HepG2 (cell line): ENCODE results near the gene CDSN. TPM values are rescaled to one million over a fixed set of nuclear protein-coding genes. Genes with fewer than 3 reads are reported as not detected.

Source experiments
- ATAC-seq: fragments of 200-7000 bp; cut with Tn5 transposase; 3 replicates; pipeline ENCODE4 v1.9.1; 2020; ENCODE audit warnings: mild to moderate bottlenecking, moderate library complexity
- BruUV-seq: library from RNA; stranded (reverse); fragments of 400-500 nt; replicated peaks from 2 replicates; lab custom pipeline; 2021; lab: Mats Ljungman, UMichigan
- CTCF ChIA-PET: fragments of 300-600 bp; formaldehyde crosslinking; extraction: SDS; loops from one replicate; lab custom pipeline; 2021; ENCODE audit warnings: low total read pairs, inconsistent platforms, low intra/inter-chr PET ratio; lab: Yijun Ruan, JAX
- POLR2A ChIA-PET: fragments of 350-600 bp; sonication (Branson Sonifier 250); formaldehyde crosslinking; loops from one replicate; lab custom pipeline; 2020; ENCODE audit warnings: antibody characterized with exemption, inconsistent platforms; lab: Yijun Ruan, JAX
- DNase-seq: peaks from one replicate; pipeline ENCODE4 v3.0.0-alpha.2; 2015; ENCODE audit warnings: low spot score
- FAIRE-seq: peaks from 3 replicates; lab custom pipeline; 2011; peaks lifted over from hg19 to GRCh38; lab: Jason Lieb, UNC
- H2AFZ ChIP-seq: one replicate; pipeline ENCODE4 v1.6.1; 2011; ENCODE audit warnings: low read length, inconsistent platforms
- H3K27ac ChIP-seq: fragments of 300-600 bp; 3 replicates; pipeline ENCODE4 v1.8.0; 2011; ENCODE audit warnings: mixed run types, mild to moderate bottlenecking, mixed read lengths, low read length, inconsistent platforms; ENCODE audit not compliant: insufficient read depth; ENCODE audit errors: extremely low read length
- H3K27me3 ChIP-seq, 2 experiments: fragments of 200-600 bp in 1 of 2; 2 replicates in 1 of 2; 3 replicates in 1 of 2; pipeline versions ENCODE4 v1.6.0 to v1.8.0; 2011; ENCODE audit warnings: low read length in 2 of 2, mild to moderate bottlenecking in 2 of 2, moderate library complexity in 2 of 2, inconsistent platforms in 1 of 2; ENCODE audit not compliant: insufficient read depth in 2 of 2, control insufficient read depth in 1 of 2
- H3K36me3 ChIP-seq, 2 experiments: fragments of 200-600 bp in 1 of 2; replicated peaks in 1 of 2; 2 replicates in 1 of 2; 3 replicates in 1 of 2; pipeline versions ENCODE4 v1.5.1 to v1.8.0; 2011; ENCODE audit warnings: low read length in 2 of 2, inconsistent platforms in 1 of 2; ENCODE audit not compliant: insufficient read depth in 2 of 2, control insufficient read depth in 1 of 2
- H3K4me1 ChIP-seq: 2 replicates; pipeline ENCODE4 v1.5.1; 2012; ENCODE audit warnings: low read length, inconsistent platforms; ENCODE audit not compliant: insufficient read depth
- H3K4me2 ChIP-seq: 2 replicates; pipeline ENCODE4 v1.6.0; 2011; ENCODE audit warnings: low read depth, low read length, inconsistent platforms
- H3K4me3 ChIP-seq, 3 experiments: fragments of 200-600 bp in 1 of 3; sonication (generic), shearing (Covaris generic) in 1 of 3; replicated peaks in 1 of 3; 2 replicates each; pipeline ENCODE4 v1.5.1; 2011 to 2016; ENCODE audit warnings: low read length in 3 of 3, inconsistent platforms in 2 of 3, low read depth in 2 of 3, mild to moderate bottlenecking in 2 of 3, control low read depth in 1 of 3, mixed read lengths in 1 of 3; ENCODE audit not compliant: insufficient read depth in 1 of 3
- H3K79me2 ChIP-seq: one replicate; pipeline ENCODE4 v1.6.1; 2011; ENCODE audit warnings: low read length, inconsistent platforms; ENCODE audit not compliant: insufficient read depth
- H3K9ac ChIP-seq: 2 replicates; pipeline ENCODE4 v1.6.0; 2011; ENCODE audit warnings: mild to moderate bottlenecking, low read depth, low read length, inconsistent platforms; ENCODE audit not compliant: insufficient read depth
- H3K9me3 ChIP-seq: 2 replicates; pipeline ENCODE4 v1.5.1; 2012; ENCODE audit warnings: mild to moderate bottlenecking, low read length
- H4K20me1 ChIP-seq: 2 replicates; pipeline ENCODE4 v1.6.0; 2011; ENCODE audit warnings: inconsistent platforms, mild to moderate bottlenecking, low read length, moderate library complexity; ENCODE audit not compliant: insufficient read depth
- MLXIP ChIP-seq: sonication (generic); formaldehyde crosslinking; IDR thresholded peaks from 2 replicates; pipeline ENCODE4 v1.9.0; 2021; ENCODE audit warnings: missing genetic modification reagents, borderline replicate concordance
- PBX2 ChIP-seq: IDR thresholded peaks from 2 replicates; pipeline ENCODE4 v1.6.1; 2016; ENCODE audit warnings: control low read depth
- PRDM10 ChIP-seq: sonication (generic); formaldehyde crosslinking; IDR thresholded peaks from 2 replicates; pipeline ENCODE4 v1.4.0; 2020; ENCODE audit warnings: low read depth, missing genetic modification reagents
- ZNF598 ChIP-seq: sonication (generic); formaldehyde crosslinking; IDR thresholded peaks from 2 replicates; pipeline ENCODE4 v1.5.1; 2020; ENCODE audit warnings: mild to moderate bottlenecking, missing genetic modification reagents, borderline replicate concordance
- WGBS: methylation state at CpG from one replicate; pipeline ENCODE4 v1.1.6; 2017; ENCODE audit warnings: low lambda C conversion rate; 5-methylcytosine and 5-hydroxymethylcytosine counted together
- in situ Hi-C: cut with HindIII; loops from 2 replicates; pipeline ENCODE4 v1.10.0; 2017; ENCODE audit warnings: low pct_unique_long_range_greater_than_20kb; ENCODE audit not compliant: extremely low pct_ligation_motif_present
- intact Hi-C: fragments of 100-400 bp; cut with micrococcal nuclease; formaldehyde crosslinking; loops from one replicate; pipeline ENCODE4 v1.10.0; 2022; ENCODE audit not compliant: unreplicated experiment
- polyA plus RNA-seq, 8 experiments: library from polyadenylated mRNA; depleted of rRNA in 3 of 8; stranded (reverse) in 7 of 8; unstranded in 1 of 8; fragments of >200 nt; fragmentation: Illumina TruSeq in 4 of 8; extraction: Trizol in 4 of 8; gene quantifications; 2 replicates each; pipeline versions ENCODE4 v1.2.1 to v1.2.3, GENCODE V29; 2011 to 2016; ENCODE audit warnings: low read depth in 4 of 8, missing spikeins in 1 of 8, mixed read lengths in 1 of 8; ENCODE audit not compliant: insufficient read depth in 1 of 8
- total RNA-seq, 5 experiments: library from RNA; depleted of rRNA; stranded (reverse); fragments of >200 nt; fragmentation: Illumina TruSeq; extraction: Trizol; gene quantifications; 2 replicates each; pipeline ENCODE4 v1.2.3, GENCODE V29; 2016; ENCODE audit warnings: low read depth in 1 of 5
- TF ChIP-seq, protein P1 (sequence below): sonication (generic); formaldehyde crosslinking; conservative IDR thresholded peaks from 2 replicates; pipeline ENCODE4 v1.4.0; 2020; ENCODE audit warnings: missing genetic modification reagents
- TF ChIP-seq, protein P2 (sequence below): IDR thresholded peaks from 2 replicates; pipeline ENCODE4 v1.6.1; 2016; ENCODE audit warnings: low read depth, missing genetic modification reagents, missing compliant biosample characterization
- TF ChIP-seq, protein P3 (sequence below): IDR thresholded peaks from 2 replicates; pipeline ENCODE4 v1.6.1; 2016; ENCODE audit warnings: missing compliant biosample characterization, missing genetic modification reagents, borderline replicate concordance

The CDSN gene
- total and polyA plus RNA-seq, 2 of the 13 experiments (the other 11 are each of a cell fraction or from before 2014, with no cell fraction given) = not detected

DNA sequence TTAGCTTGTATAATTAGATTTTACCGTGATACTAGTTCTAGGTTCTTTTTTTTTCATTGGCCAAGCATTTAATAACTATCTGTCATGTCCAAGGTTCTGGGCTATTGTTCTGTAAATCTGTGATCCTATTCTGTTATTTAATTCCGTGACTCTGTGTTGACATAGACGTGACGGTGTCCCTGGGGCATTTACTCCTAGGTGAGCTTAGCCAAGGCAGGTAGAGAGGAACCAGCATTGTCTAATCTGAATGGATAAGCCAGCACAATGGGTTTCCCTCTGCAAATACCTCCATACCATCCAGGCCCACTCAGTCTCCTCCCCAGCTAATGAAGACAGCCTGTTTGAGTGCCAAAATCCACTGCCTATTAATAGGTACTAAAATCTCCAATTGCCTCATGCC is 8.9 kb upstream of the CDSN start:
- CTCF ChIA-PET = no interaction called here
- Histone ChIP-seq H3K27ac (no peak overlapping the region), H4K20me1 (no peaks in the 10 kb centered on the region), H3K36me3 (no peaks in the 10 kb centered on the region)
- in situ Hi-C loops = no loop called here
- TF ChIP-seq ZNF598 (CRISPR knock-in tag) (no peak), PBX2 (no peak), MLXIP (CRISPR knock-in tag) (no peak), PRDM10 (CRISPR knock-in tag) (no peak)
- TF ChIP-seq, protein P1, sequence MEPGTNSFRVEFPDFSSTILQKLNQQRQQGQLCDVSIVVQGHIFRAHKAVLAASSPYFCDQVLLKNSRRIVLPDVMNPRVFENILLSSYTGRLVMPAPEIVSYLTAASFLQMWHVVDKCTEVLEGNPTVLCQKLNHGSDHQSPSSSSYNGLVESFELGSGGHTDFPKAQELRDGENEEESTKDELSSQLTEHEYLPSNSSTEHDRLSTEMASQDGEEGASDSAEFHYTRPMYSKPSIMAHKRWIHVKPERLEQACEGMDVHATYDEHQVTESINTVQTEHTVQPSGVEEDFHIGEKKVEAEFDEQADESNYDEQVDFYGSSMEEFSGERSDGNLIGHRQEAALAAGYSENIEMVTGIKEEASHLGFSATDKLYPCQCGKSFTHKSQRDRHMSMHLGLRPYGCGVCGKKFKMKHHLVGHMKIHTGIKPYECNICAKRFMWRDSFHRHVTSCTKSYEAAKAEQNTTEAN (CRISPR knock-in tag) = no peak
- TF ChIP-seq, protein P2, sequence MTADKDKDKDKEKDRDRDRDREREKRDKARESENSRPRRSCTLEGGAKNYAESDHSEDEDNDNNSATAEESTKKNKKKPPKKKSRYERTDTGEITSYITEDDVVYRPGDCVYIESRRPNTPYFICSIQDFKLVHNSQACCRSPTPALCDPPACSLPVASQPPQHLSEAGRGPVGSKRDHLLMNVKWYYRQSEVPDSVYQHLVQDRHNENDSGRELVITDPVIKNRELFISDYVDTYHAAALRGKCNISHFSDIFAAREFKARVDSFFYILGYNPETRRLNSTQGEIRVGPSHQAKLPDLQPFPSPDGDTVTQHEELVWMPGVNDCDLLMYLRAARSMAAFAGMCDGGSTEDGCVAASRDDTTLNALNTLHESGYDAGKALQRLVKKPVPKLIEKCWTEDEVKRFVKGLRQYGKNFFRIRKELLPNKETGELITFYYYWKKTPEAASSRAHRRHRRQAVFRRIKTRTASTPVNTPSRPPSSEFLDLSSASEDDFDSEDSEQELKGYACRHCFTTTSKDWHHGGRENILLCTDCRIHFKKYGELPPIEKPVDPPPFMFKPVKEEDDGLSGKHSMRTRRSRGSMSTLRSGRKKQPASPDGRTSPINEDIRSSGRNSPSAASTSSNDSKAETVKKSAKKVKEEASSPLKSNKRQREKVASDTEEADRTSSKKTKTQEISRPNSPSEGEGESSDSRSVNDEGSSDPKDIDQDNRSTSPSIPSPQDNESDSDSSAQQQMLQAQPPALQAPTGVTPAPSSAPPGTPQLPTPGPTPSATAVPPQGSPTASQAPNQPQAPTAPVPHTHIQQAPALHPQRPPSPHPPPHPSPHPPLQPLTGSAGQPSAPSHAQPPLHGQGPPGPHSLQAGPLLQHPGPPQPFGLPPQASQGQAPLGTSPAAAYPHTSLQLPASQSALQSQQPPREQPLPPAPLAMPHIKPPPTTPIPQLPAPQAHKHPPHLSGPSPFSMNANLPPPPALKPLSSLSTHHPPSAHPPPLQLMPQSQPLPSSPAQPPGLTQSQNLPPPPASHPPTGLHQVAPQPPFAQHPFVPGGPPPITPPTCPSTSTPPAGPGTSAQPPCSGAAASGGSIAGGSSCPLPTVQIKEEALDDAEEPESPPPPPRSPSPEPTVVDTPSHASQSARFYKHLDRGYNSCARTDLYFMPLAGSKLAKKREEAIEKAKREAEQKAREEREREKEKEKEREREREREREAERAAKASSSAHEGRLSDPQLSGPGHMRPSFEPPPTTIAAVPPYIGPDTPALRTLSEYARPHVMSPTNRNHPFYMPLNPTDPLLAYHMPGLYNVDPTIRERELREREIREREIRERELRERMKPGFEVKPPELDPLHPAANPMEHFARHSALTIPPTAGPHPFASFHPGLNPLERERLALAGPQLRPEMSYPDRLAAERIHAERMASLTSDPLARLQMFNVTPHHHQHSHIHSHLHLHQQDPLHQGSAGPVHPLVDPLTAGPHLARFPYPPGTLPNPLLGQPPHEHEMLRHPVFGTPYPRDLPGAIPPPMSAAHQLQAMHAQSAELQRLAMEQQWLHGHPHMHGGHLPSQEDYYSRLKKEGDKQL (CRISPR knock-in tag) = no peak
- TF ChIP-seq, protein P3, sequence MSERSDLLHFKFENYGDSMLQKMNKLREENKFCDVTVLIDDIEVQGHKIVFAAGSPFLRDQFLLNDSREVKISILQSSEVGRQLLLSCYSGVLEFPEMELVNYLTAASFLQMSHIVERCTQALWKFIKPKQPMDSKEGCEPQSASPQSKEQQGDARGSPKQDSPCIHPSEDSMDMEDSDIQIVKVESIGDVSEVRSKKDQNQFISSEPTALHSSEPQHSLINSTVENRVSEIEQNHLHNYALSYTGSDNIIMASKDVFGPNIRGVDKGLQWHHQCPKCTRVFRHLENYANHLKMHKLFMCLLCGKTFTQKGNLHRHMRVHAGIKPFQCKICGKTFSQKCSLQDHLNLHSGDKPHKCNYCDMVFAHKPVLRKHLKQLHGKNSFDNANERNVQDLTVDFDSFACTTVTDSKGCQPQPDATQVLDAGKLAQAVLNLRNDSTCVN = no peak
- TF ChIP-seq, all 625 proteins: peak for 0
- no TSS peak for BruUV-seq
- no peak overlapping the region for H3K9ac ChIP-seq
- no peak overlapping the region for H2AFZ ChIP-seq
- FAIRE-seq (no peak), ATAC-seq (no peak), DNase-seq (no peak)
- H3K79me2 ChIP-seq = no peaks in the 10 kb centered on the region
- peaks cover 0 to 30% of the 10 kb centered on the region in 2 experiments; a peak in 3 of 5 replicates for H3K27me3 ChIP-seq
- intact Hi-C loops = no loop called here
- WGBS = 7% methylated on average over 4 of the region's 4 CpGs
- no peaks in the 10 kb centered on the region for H3K9me3 ChIP-seq
- no peak overlapping the region for H3K4me3 ChIP-seq
- no peaks in the 10 kb centered on the region for H3K4me1 ChIP-seq
- POLR2A ChIA-PET = no interaction called here
- H3K4me2 ChIP-seq = no peak overlapping the region
